Raji (cell line): ENCODE results near the gene MAPK4.

Experiments
- POLR2A ChIP-seq: IDR thresholded peaks from 2 replicates; pipeline ENCODE4 v1.6.1; 2011; ENCODE audit warnings: low read depth, low read length, control low read depth; ENCODE audit not compliant: insufficient read depth

The MAPK4 gene

GRCh38 chr18:50559752-50560680 lies at the start of gene MAPK4:
Gene MAPK4, plus strand, starts transcription at chr18:50560087. Its CDS starts 103,872 bp downstream, at chr18:50663959.
- TF ChIP-seq POLR2A, result no peak

DNA sequence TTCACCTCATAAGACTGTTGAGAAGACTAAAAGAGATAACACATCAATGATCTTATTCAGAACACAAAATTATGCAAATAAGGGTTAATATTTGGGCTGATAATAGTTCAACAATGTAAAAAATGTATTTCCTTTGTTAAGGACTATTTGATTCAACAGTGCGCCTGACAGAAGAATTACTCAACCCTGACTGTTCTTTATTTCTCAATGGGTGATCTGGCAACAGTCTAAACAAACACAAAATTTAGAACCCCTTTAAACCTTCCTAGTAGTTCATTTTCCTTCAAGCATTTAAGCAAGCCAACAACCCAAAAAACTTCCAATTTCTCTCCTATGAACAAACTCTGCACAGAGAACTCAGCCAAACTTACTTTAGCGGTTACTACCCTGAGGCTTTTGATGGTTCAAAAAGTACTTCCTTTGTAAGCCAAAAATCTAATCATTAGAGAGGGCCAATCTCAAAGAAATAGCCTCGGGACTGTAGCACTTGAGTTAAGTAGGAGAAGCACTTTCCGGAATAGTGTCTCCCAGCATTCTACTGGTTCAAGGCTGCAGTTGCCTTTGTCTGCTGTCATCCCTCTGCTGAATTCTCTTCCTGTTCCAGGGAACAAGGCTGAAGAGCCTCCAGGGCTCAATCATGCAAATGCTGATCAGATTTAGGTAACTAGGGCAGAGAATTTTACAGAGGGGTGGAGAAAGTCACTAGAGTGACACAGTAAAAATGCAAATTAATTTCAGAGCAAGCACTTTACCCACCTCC lies 40.9 kb upstream of the MAPK4 start:
- no peak for TF ChIP-seq POLR2A

DNA sequence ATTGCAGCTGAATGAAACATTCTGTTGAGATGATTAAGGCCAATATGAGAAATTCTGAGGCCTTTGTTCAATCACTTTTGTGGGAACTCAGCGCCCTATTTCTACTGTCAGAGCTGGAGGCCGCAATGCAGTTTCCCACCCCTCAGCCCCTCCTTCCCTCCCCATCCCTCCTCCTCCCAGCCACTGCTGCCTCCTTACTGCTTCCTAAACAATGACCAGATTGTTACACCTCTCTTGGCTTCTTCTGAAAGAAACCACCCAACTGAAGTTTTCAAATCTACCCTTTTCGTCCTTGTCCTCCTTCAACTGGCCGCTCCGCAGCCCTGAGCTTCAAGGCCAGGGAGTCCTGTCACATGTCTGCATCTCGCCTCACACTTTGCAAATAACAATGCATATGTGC lies 36.7 kb upstream of the MAPK4 start:
- TF ChIP-seq POLR2A, result no peak

- TF ChIP-seq POLR2A, result no peak
These were observed 32.1 kb upstream of the MAPK4 start for GRCh38 chr18:50527636-50528307.

DNA sequence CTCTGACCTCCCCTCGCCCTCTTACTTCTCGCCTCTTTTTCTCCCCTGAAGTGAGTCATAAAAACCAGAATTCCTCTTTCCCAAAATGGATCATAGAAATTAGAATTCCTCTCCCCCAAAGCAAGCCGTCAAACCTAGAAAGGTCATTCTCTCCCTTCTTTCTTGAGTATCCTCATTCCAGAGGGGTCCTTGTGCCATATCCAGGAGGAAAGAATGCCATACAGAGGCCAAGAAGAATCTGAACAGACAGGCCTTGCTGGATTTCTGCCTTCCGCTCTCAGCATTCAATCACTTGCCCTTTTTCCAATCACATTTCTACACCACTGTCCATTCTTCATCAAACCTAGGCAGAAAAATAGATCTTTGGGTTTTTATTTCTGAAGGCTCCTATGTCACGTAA lies 31.1 kb upstream of the MAPK4 start:
- no peak for TF ChIP-seq POLR2A

GRCh38 chr18:50545936-50546335 lies 14.0 kb upstream of the MAPK4 start:
- TF ChIP-seq POLR2A, result no peak

- no peak for TF ChIP-seq POLR2A
These were observed 11.7 kb upstream of the MAPK4 start for GRCh38 chr18:50548160-50548559.

DNA sequence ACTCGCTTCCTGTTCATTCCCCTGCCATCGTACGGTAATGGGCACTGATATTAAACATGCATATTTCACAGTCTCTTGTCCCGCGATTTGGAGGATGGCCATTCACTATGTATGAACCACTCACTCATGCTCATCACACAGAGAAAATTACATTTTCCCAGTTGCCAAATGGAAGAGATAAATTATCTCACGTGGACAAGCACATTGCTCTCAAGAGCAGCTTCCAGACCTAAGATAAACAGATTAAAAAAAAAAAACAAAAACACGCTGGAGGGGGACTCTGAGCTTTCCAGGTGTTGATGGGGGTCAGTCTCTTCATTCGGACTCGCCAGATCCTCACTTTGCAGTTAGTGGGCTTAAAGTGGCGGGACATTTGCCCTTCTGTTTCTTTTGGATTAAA lies 1.7 kb upstream of the MAPK4 start:
- no peak for TF ChIP-seq POLR2A

- TF ChIP-seq POLR2A, result no peak
These were observed 737 bp upstream of the MAPK4 start for GRCh38 chr18:50558948-50559751.

DNA sequence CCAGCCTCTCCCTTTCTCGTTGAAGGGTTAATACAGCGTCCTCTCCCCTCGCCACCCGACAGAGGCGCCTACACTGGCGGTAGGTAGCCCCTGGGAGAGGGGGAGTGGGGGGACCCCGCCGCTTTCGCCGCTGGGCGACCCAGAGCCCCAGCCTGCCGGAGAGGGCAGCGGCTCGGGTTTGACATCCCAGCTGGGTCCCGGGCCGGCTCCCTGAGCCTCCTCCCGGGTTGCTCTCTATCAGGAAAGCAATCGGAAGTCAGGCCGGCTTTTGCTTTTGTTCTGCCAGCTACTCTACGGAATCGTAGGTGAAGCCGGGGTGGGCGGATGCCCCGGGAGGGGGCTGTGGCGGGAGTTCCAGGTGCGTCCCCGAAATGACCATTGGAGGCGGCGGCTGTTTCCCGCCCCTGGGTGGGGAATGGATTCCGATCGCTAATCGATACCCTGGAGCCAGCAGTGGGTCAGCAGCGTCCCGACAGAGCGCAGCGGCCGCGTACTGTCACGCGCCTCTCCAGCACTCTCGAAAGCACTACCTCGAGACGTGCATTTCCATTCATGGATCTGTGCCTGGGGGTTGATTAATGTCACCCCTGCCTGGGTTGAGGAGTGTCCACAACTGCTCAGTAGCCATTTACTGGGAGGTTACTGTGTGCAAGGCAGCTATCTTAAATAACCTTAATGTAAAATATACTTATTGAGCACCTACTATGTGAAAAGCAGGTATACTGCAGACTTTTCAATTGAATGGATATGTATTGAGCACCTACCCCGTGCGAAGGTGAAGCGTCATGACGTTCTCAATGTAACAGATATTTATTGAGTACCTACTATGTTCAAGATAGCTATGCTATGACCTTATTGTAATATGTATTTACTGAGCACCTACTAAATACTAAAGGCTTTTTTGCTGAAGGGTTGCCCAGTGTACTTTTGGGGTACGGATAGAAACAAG lies 1.1 kb downstream of the MAPK4 start:
- TF ChIP-seq POLR2A, result no peak

DNA sequence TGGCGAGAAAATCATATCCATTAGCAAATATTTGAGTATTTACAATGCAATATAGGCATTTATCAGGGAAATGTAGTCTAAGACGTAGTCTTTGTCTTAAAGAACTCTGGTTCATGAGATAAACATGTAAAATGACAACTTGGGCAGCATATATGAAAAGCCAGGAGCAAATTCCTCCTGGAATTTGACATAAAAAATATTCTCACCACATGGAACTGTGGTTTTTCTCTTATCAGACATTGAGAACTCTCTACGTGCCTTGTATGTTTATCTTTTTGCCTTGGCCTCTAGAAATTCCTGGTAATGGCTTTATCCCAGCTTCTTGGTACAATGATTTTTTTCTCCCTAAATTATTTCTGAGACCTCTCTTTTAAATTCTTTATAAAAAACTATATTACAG lies 2.8 kb downstream of the MAPK4 start:
- TF ChIP-seq POLR2A, result no peak

GRCh38 chr18:50563376-50563775 lies 3.5 kb downstream of the MAPK4 start:
- TF ChIP-seq POLR2A, result no peak

DNA sequence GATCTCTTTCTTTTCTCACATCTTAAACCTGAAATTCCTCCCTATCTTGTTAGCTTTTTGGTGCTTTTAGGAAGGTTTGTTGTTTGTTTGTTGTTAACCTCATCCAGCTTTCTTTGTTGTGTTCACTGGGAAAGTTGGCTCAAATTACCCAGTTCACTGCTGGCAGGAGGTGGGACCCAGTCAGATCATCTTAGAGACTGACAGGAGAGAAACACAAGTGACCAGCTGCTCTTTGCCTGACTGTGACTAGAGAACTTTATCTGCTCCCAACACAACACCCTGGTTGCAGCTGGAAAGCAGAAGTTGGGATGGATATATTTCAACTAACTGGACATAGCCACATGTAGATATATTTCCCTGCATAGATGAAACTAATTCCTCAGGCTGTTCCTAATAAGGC lies 10.0 kb downstream of the MAPK4 start:
- TF ChIP-seq POLR2A, result no peak

GRCh38 chr18:50571606-50572005 lies 11.7 kb downstream of the MAPK4 start:
- TF ChIP-seq POLR2A, result no peak

- no peak for TF ChIP-seq POLR2A
These were observed 13.8 kb downstream of the MAPK4 start for GRCh38 chr18:50573679-50574078.
